HepG2 (cell line): ENCODE results near the gene NSMCE1. TPM values are rescaled to one million over a fixed set of nuclear protein-coding genes. Genes with fewer than 3 reads are reported as not detected.
A peak's percentile ranks its signal among the peaks of the same experiment; 100 is the strongest.

Experiments
- AHR ChIP-seq: IDR thresholded peaks from 2 replicates; pipeline ENCODE4 v1.6.1; 2018; ENCODE audit warnings: missing genetic modification reagents, missing compliant biosample characterization
- ARID3A ChIP-seq: IDR thresholded peaks from 2 replicates; pipeline ENCODE4 v1.6.1; 2012; ENCODE audit warnings: low read depth, low read length, improper control_type of control experiment
- CBFB ChIP-seq: sonication (generic); formaldehyde crosslinking; IDR thresholded peaks from 2 replicates; pipeline ENCODE4 v1.4.0; 2020; ENCODE audit warnings: missing genetic modification reagents
- CERS6 ChIP-seq: sonication (generic); formaldehyde crosslinking; IDR thresholded peaks from 2 replicates; pipeline ENCODE4 v1.5.0; 2020; ENCODE audit warnings: missing genetic modification reagents
- HOXD1 ChIP-seq: sonication (generic); formaldehyde crosslinking; IDR thresholded peaks from 2 replicates; pipeline ENCODE4 v1.5.0; 2020; ENCODE audit warnings: missing genetic modification reagents
- NCOA2 ChIP-seq: sonication (generic); formaldehyde crosslinking; IDR thresholded peaks from 2 replicates; pipeline ENCODE4 v1.8.0; 2022; ENCODE audit warnings: inconsistent platforms
- NFE2L1 ChIP-seq: sonication (generic); formaldehyde crosslinking; IDR thresholded peaks from 2 replicates; pipeline ENCODE4 v1.4.0; 2020; ENCODE audit warnings: missing genetic modification reagents, mild to moderate bottlenecking, borderline replicate concordance
- RARG ChIP-seq: sonication (generic); formaldehyde crosslinking; IDR thresholded peaks from 2 replicates; pipeline ENCODE4 v1.4.0; 2020; ENCODE audit warnings: low read depth, mild to moderate bottlenecking, missing genetic modification reagents
- SOX6 ChIP-seq, 2 experiments: fragments of 450-650 bp in 1 of 2; sonication (generic) in 1 of 2; formaldehyde crosslinking in 1 of 2; IDR thresholded peaks; 2 replicates each; pipeline versions ENCODE4 v1.4.0 to v1.6.1; 2017 to 2020; ENCODE audit warnings: antibody characterized with exemption in 1 of 2, mild to moderate bottlenecking in 1 of 2, missing genetic modification reagents in 1 of 2
- THYN1 ChIP-seq: sonication (generic); formaldehyde crosslinking; IDR thresholded peaks from 2 replicates; pipeline ENCODE4 v1.8.1; 2023; ENCODE audit warnings: low read depth, mild to moderate bottlenecking, moderate library complexity, missing genetic modification reagents, borderline replicate concordance
- TSC22D2 ChIP-seq: sonication (generic); formaldehyde crosslinking; IDR thresholded peaks from 2 replicates; pipeline ENCODE4 v1.5.1; 2020; ENCODE audit warnings: missing genetic modification reagents, mild to moderate bottlenecking, borderline replicate concordance
- ZKSCAN8 ChIP-seq: IDR thresholded peaks from 2 replicates; pipeline ENCODE4 v1.6.1; 2016; ENCODE audit warnings: borderline replicate concordance, missing genetic modification reagents, missing compliant biosample characterization
- ZNF205 ChIP-seq: IDR thresholded peaks from 2 replicates; pipeline ENCODE4 v1.6.1; 2018; ENCODE audit warnings: missing biosample characterization, missing genetic modification reagents
- ZNF33A ChIP-seq: sonication (generic); formaldehyde crosslinking; IDR thresholded peaks from 2 replicates; pipeline ENCODE4 v1.5.1; 2020; ENCODE audit warnings: missing genetic modification reagents, mild to moderate bottlenecking, moderate library complexity, borderline replicate concordance
- ZNF350 ChIP-seq: sonication (generic); formaldehyde crosslinking; IDR thresholded peaks from 2 replicates; pipeline ENCODE4 v1.4.0; 2020; ENCODE audit warnings: mild to moderate bottlenecking, low read depth, missing genetic modification reagents, borderline replicate concordance
- ZNF605 ChIP-seq: sonication (generic); formaldehyde crosslinking; IDR thresholded peaks from 2 replicates; pipeline ENCODE4 v1.8.0; 2022; ENCODE audit warnings: mild to moderate bottlenecking, missing genetic modification reagents
- ZNF781 ChIP-seq: sonication (generic); formaldehyde crosslinking; IDR thresholded peaks from 2 replicates; pipeline ENCODE4 v1.5.1; 2020; ENCODE audit warnings: borderline replicate concordance, mild to moderate bottlenecking, missing genetic modification reagents; ENCODE audit errors: not compliant biosample characterization
- polyA plus RNA-seq, 8 experiments: library from polyadenylated mRNA; depleted of rRNA in 3 of 8; stranded (reverse) in 7 of 8; unstranded in 1 of 8; fragments of >200 nt; fragmentation: Illumina TruSeq in 4 of 8; extraction: Trizol in 4 of 8; gene quantifications; 2 replicates each; pipeline versions ENCODE4 v1.2.1 to v1.2.3, GENCODE V29; 2011 to 2016; ENCODE audit warnings: low read depth in 4 of 8, missing spikeins in 1 of 8, mixed read lengths in 1 of 8; ENCODE audit not compliant: insufficient read depth in 1 of 8
- total RNA-seq, 5 experiments: library from RNA; depleted of rRNA; stranded (reverse); fragments of >200 nt; fragmentation: Illumina TruSeq; extraction: Trizol; gene quantifications; 2 replicates each; pipeline ENCODE4 v1.2.3, GENCODE V29; 2016; ENCODE audit warnings: low read depth in 1 of 5
- TF ChIP-seq, protein P1 (sequence below): sonication (generic); formaldehyde crosslinking; IDR thresholded peaks from 2 replicates; pipeline ENCODE4 v1.8.1; 2023; ENCODE audit warnings: mild to moderate bottlenecking, moderate library complexity, missing genetic modification reagents
- TF ChIP-seq, protein P2 (sequence below): IDR thresholded peaks from 2 replicates; pipeline ENCODE4 v1.6.1; 2016; ENCODE audit warnings: low read depth, control low read depth

Gene NSMCE1
- total and polyA plus RNA-seq, 2 of the 13 experiments (the other 11 are each of a cell fraction or from before 2014, with no cell fraction given) = 42.7 to 52.9 TPM

DNA sequence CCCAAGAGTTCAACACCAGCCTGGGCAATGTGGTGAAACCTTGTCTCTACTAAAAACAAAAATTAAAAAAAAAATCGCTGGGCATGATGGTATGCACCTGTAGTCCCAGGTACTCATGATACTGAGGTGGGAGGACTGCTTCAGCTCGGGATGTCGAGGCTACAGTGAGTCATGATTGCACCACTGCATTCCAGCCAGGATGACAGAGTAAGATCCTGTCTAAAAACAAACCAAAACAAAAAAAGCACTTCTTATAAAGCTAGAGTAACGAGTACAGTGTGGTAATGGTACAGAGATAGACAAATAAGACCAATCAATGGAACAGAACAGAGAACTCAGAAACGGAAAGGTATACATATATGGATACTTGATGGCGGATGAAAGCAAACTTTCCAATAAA, 4.4 kb downstream of the NSMCE1 start (continued):
- TF ChIP-seq ZNF33A (CRISPR knock-in tag) (no peak), AHR (no peak), ARID3A (peak; percentile 91), ZNF205 (CRISPR knock-in tag) (0 out of 2 replicates have a peak, but pooled peaks have one; percentile 36), ZNF350 (CRISPR knock-in tag) (no peak), NCOA2 (CRISPR knock-in tag) (peak; percentile 37; the same call in 1 of the 2 replicates), CERS6 (CRISPR knock-in tag) (no peak), ZNF605 (CRISPR knock-in tag) (0 out of 2 replicates have a peak, but pooled peaks have one; percentile 24), SOX6 (IDR thresholded peaks at IDR 0.05) (no peak), SOX6 (CRISPR knock-in tag; IDR thresholded peaks at IDR 0.05) (peak; percentile 70), CBFB (CRISPR knock-in tag) (no peak), RARG (CRISPR knock-in tag) (no peak), ZNF781 (CRISPR knock-in tag) (no peak), TSC22D2 (CRISPR knock-in tag) (no peak), HOXD1 (CRISPR knock-in tag) (0 out of 2 replicates have a peak, but pooled peaks have one; percentile 37), NFE2L1 (CRISPR knock-in tag) (no peak), THYN1 (no peak), ZKSCAN8 (no peak; the same call in 1 of the 2 replicates)
- TF ChIP-seq, protein P1, sequence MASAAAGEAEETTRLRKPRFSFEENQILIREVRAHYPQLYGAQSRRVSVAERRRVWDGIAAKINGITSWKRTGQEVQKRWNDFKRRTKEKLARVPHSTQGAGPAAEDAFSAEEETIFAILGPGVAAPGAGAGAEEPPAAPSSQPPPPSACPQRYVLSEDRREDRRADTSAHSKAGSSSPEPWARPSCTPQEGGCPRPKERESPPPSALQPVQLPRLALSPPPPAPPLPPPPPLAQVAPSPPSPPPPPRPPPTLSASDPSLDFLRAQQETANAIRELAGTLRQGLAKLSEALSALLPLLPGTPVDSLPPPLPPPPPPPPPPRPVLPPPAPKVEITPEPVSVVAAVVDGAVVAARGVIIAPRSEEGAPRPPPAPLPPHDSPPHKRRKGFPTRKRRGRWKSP (CRISPR knock-in tag) = no peak
- TF ChIP-seq, protein P2, sequence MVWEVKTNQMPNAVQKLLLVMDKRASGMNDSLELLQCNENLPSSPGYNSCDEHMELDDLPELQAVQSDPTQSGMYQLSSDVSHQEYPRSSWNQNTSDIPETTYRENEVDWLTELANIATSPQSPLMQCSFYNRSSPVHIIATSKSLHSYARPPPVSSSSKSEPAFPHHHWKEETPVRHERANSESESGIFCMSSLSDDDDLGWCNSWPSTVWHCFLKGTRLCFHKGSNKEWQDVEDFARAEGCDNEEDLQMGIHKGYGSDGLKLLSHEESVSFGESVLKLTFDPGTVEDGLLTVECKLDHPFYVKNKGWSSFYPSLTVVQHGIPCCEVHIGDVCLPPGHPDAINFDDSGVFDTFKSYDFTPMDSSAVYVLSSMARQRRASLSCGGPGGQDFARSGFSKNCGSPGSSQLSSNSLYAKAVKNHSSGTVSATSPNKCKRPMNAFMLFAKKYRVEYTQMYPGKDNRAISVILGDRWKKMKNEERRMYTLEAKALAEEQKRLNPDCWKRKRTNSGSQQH (CRISPR knock-in tag) = 0 out of 2 replicates have a peak, but pooled peaks have one; percentile 47
